MCF 10A (cell line): ENCODE data around the gene PLEKHH1. TPM values are rescaled to one million over a fixed set of nuclear protein-coding genes. Genes with fewer than 3 reads are reported as not detected.

ENCODE experiments used
- BruUV-seq: library from RNA; stranded (reverse); fragments of 400-500 nt; replicated peaks from 2 replicates; lab custom pipeline; 2021; lab: Mats Ljungman, UMichigan
- CTCF ChIA-PET: fragments of 300-600 bp; sonication (Branson Sonifier 250); formaldehyde crosslinking; extraction: SDS; loops from one replicate; lab custom pipeline; 2021; ENCODE audit warnings: antibody characterized with exemption, inconsistent platforms; lab: Yijun Ruan, JAX
- POLR2A ChIA-PET: fragments of 300-600, 350-650 bp; sonication (Branson Sonifier 250); formaldehyde crosslinking; extraction: SDS; loops from one replicate; lab custom pipeline; 2020; ENCODE audit warnings: antibody characterized with exemption, inconsistent platforms; lab: Yijun Ruan, JAX
- DNase-seq: peaks from one replicate; pipeline ENCODE4 v3.0.0-alpha.2; 2018; ENCODE audit not compliant: unreplicated experiment
- H3K27ac Mint-ChIP-seq: one replicate; pipeline ENCODE4 v1.8.0; 2022; ENCODE audit warnings: mild to moderate bottlenecking, low read depth, mixed read lengths; ENCODE audit not compliant: unreplicated experiment
- H3K27me3 Mint-ChIP-seq: one replicate; pipeline ENCODE4 v1.8.0; 2022; ENCODE audit warnings: mixed read lengths; ENCODE audit not compliant: insufficient read depth, unreplicated experiment
- H3K36me3 Mint-ChIP-seq: one replicate; pipeline ENCODE4 v1.8.0; 2022; ENCODE audit warnings: mild to moderate bottlenecking, moderate library complexity, mixed read lengths; ENCODE audit not compliant: insufficient read depth, unreplicated experiment
- H3K4me1 Mint-ChIP-seq: one replicate; pipeline ENCODE4 v1.8.0; 2022; ENCODE audit warnings: mixed read lengths; ENCODE audit not compliant: insufficient read depth, unreplicated experiment
- H3K4me3 Mint-ChIP-seq: one replicate; pipeline ENCODE4 v1.8.0; 2022; ENCODE audit warnings: mild to moderate bottlenecking, moderate library complexity, mixed read lengths; ENCODE audit not compliant: unreplicated experiment
- H3K9me3 Mint-ChIP-seq: one replicate; pipeline ENCODE4 v1.8.0; 2022; ENCODE audit warnings: mixed read lengths; ENCODE audit not compliant: unreplicated experiment
- intact Hi-C: fragments of 100-400 bp; cut with micrococcal nuclease; formaldehyde crosslinking; loops from 2 replicates; pipeline ENCODE4 v1.14.1; 2022
- total RNA-seq: library from RNA; stranded (reverse); gene quantifications from 2 replicates; pipeline ENCODE4 v1.2.3, GENCODE V29; 2022
- TF ChIP-seq, protein P1 (sequence below): fragments of 200-600 bp; IDR thresholded peaks from one replicate; pipeline ENCODE4 v1.8.0; 2022; ENCODE audit warnings: antibody characterized with exemption, mild to moderate bottlenecking; ENCODE audit not compliant: unreplicated experiment

PLEKHH1 gene
- total RNA-seq, 1 experiment from 2014 or later = 5.8 TPM

- CTCF ChIA-PET = interaction anchor here (0.5 to 1.1 kb wide), 4 partner anchors 17 to 494 kb away, joined by 3 to 4 read pairs (median 4); no protein-coding TSS in a partner anchor
- H3K27me3 Mint-ChIP-seq = no peaks in the 10 kb centered on the region
- H3K27ac Mint-ChIP-seq = peak overlapping the region; percentile 19
- no peak for DNase-seq
- H3K9me3 Mint-ChIP-seq = no peaks in the 10 kb centered on the region
- H3K4me3 Mint-ChIP-seq = no peak overlapping the region
- H3K4me1 Mint-ChIP-seq = peaks cover 8% of the 10 kb centered on the region
- BruUV-seq = no TSS peak
- intact Hi-C loops = no loop called here
- H3K36me3 Mint-ChIP-seq = no peaks in the 10 kb centered on the region
- POLR2A ChIA-PET = no interaction called here
- TF ChIP-seq, protein P1, sequence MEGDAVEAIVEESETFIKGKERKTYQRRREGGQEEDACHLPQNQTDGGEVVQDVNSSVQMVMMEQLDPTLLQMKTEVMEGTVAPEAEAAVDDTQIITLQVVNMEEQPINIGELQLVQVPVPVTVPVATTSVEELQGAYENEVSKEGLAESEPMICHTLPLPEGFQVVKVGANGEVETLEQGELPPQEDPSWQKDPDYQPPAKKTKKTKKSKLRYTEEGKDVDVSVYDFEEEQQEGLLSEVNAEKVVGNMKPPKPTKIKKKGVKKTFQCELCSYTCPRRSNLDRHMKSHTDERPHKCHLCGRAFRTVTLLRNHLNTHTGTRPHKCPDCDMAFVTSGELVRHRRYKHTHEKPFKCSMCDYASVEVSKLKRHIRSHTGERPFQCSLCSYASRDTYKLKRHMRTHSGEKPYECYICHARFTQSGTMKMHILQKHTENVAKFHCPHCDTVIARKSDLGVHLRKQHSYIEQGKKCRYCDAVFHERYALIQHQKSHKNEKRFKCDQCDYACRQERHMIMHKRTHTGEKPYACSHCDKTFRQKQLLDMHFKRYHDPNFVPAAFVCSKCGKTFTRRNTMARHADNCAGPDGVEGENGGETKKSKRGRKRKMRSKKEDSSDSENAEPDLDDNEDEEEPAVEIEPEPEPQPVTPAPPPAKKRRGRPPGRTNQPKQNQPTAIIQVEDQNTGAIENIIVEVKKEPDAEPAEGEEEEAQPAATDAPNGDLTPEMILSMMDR = no peak
Measured at GRCh38 chr14:67636361-67636919, 103.3 kb downstream of the PLEKHH1 start.

GRCh38 chr14:67638642-67639041 is 105.6 kb downstream of the PLEKHH1 start:
- H3K36me3 Mint-ChIP-seq = peaks cover 6% of the 10 kb centered on the region
- H3K4me3 Mint-ChIP-seq = no peak overlapping the region
- no TSS peak for BruUV-seq
- H3K9me3 Mint-ChIP-seq = no peaks in the 10 kb centered on the region
- no peaks in the 10 kb centered on the region for H3K27me3 Mint-ChIP-seq
- TF ChIP-seq, protein P1 = no peak
- no peak overlapping the region for H3K27ac Mint-ChIP-seq
- CTCF ChIA-PET = no interaction called here
- POLR2A ChIA-PET = interaction anchor here (0.7 kb wide), 1 partner anchor 19 kb away, joined by 3 read pairs; no protein-coding TSS in a partner anchor
- peaks cover 13% of the 10 kb centered on the region for H3K4me1 Mint-ChIP-seq
- no peak for DNase-seq
- intact Hi-C loops = no loop called here

Other genes starting within 250 kb of the PLEKHH1 start
- gene ATP6V1D, start 173.5 kb upstream of the PLEKHH1 start, total RNA-seq = 70.7 and 74.1 TPM in 2 replicates
- gene EIF2S1, start 173.0 kb upstream of the PLEKHH1 start, total RNA-seq = 337 and 338 TPM in 2 replicates
- 22.4 and 39.9 TPM in 2 replicates for gene PLEK2, start 121.1 kb upstream of the PLEKHH1 start, total RNA-seq
- gene TMEM229B, start 44.6 kb upstream of the PLEKHH1 start, total RNA-seq = 0.17 and 0.37 TPM in 2 replicates
- 13.8 and 18.9 TPM in 2 replicates for gene PIGH, start 67.0 kb downstream of the PLEKHH1 start, total RNA-seq
- gene ARG2, start 86.6 kb downstream of the PLEKHH1 start, total RNA-seq = 11.7 and 17.6 TPM in 2 replicates
- 57.5 and 84.3 TPM in 2 replicates for gene VTI1B, start 141.3 kb downstream of the PLEKHH1 start, total RNA-seq
- gene RDH11, start 162.5 kb downstream of the PLEKHH1 start, total RNA-seq = 40.9 and 53.5 TPM in 2 replicates
- not detected in 2 replicates for gene RDH12, start 168.6 kb downstream of the PLEKHH1 start, total RNA-seq